Large intestine (tissue), 3 donors: Measurements from ENCODE around the gene LSM6. TPM values are rescaled to one million over a fixed set of nuclear protein-coding genes. Genes with fewer than 3 reads are reported as not detected.

Experiments used
- DNase-seq, 2 donors: peaks; one replicate each; pipeline versions ENCODE4 v3.0.0 to v3.0.0-alpha.2; 2013
- H3K27ac ChIP-seq: one replicate; pipeline ENCODE4 v1.5.1; 2013; ENCODE audit warnings: low read length
- H3K27me3 ChIP-seq: 2 replicates; pipeline ENCODE4 v1.6.1; 2013; ENCODE audit warnings: low read length; ENCODE audit not compliant: control insufficient read depth, insufficient read depth
- H3K36me3 ChIP-seq: 2 replicates; pipeline ENCODE4 v1.6.1; 2013; ENCODE audit warnings: low read length; ENCODE audit not compliant: control insufficient read depth, insufficient read depth
- H3K4me1 ChIP-seq: one replicate; pipeline ENCODE4 v1.6.1; 2013; ENCODE audit warnings: low read length; ENCODE audit not compliant: control insufficient read depth, insufficient read depth
- H3K4me3 ChIP-seq: one replicate; pipeline ENCODE4 v1.5.1; 2013; ENCODE audit warnings: low read length
- H3K9me3 ChIP-seq: one replicate; pipeline ENCODE4 v1.6.1; 2013; ENCODE audit warnings: mild to moderate bottlenecking, low read depth, low read length, moderate library complexity; ENCODE audit not compliant: control insufficient read depth
- WGBS: methylation state at CpG from one replicate; pipeline ENCODE4 v1.1.5; 2013; ENCODE audit warnings: low lambda C conversion rate; ENCODE audit not compliant: insufficient coverage; 5-methylcytosine and 5-hydroxymethylcytosine counted together
- polyA plus RNA-seq: library from polyadenylated mRNA; unstranded; fragments of 120-200 nt; gene quantifications from one replicate; pipeline ENCODE4 v1.2.1, GENCODE V29; 2013

The LSM6 gene
- polyA plus RNA-seq, 1 donor = 76.4 TPM

GRCh38 chr4:146155152-146155724 lies 20.3 kb upstream of the LSM6 start:
- no peak overlapping the region for H3K4me3 ChIP-seq
- H3K4me1 ChIP-seq = no peaks in the 10 kb centered on the region
- no peaks in the 10 kb centered on the region for H3K9me3 ChIP-seq
- H3K27me3 ChIP-seq = no peaks in the 10 kb centered on the region
- no peaks in the 10 kb centered on the region for H3K36me3 ChIP-seq
- no CpG with 5 or more reads among the region's 3 CpGs for WGBS
- H3K27ac ChIP-seq = no peak overlapping the region
- DNase-seq = no peak

GRCh38 chr4:146158036-146158745 lies 17.3 kb upstream of the LSM6 start:
- Histone ChIP-seq H3K36me3 (no peaks in the 10 kb centered on the region), H3K27me3 (no peaks in the 10 kb centered on the region), H3K4me3 (no peak overlapping the region), H3K27ac (no peak overlapping the region), H3K9me3 (peaks cover 8% of the 10 kb centered on the region), H3K4me1 (no peaks in the 10 kb centered on the region)
- WGBS = 94% methylated on average over 3 of the region's 5 CpGs
- DNase-seq = no peak

- Histone ChIP-seq H3K9me3 (peaks cover 8% of the 10 kb centered on the region), H3K27ac (no peak overlapping the region), H3K4me3 (no peak overlapping the region), H3K4me1 (no peaks in the 10 kb centered on the region), H3K36me3 (no peaks in the 10 kb centered on the region), H3K27me3 (no peaks in the 10 kb centered on the region)
- no peak for DNase-seq
- no CpG with 5 or more reads among the region's 4 CpGs for WGBS
Observed at GRCh38 chr4:146159384-146160058, 16.0 kb upstream of the LSM6 start.

- H3K9me3 ChIP-seq = peaks cover 8% of the 10 kb centered on the region
- no peak overlapping the region for H3K27ac ChIP-seq
- no peaks in the 10 kb centered on the region for H3K27me3 ChIP-seq
- H3K36me3 ChIP-seq = no peaks in the 10 kb centered on the region
- H3K4me3 ChIP-seq = no peak overlapping the region
- no peaks in the 10 kb centered on the region for H3K4me1 ChIP-seq
- no peak for DNase-seq
Observed at GRCh38 chr4:146161243-146161642, 14.3 kb upstream of the LSM6 start.

GRCh38 chr4:146165221-146165620 lies 10.3 kb upstream of the LSM6 start:
- 100% methylated on average over 1 of the region's 1 CpG for WGBS
- H3K9me3 ChIP-seq = peaks cover 8% of the 10 kb centered on the region
- no peaks in the 10 kb centered on the region for H3K4me1 ChIP-seq
- no peaks in the 10 kb centered on the region for H3K36me3 ChIP-seq
- H3K27me3 ChIP-seq = no peaks in the 10 kb centered on the region
- H3K27ac ChIP-seq = no peak overlapping the region
- DNase-seq = no peak
- no peak overlapping the region for H3K4me3 ChIP-seq

GRCh38 chr4:146165840-146166239 lies 9.7 kb upstream of the LSM6 start:
- Histone ChIP-seq H3K27ac (no peak overlapping the region), H3K4me1 (no peaks in the 10 kb centered on the region), H3K27me3 (no peaks in the 10 kb centered on the region), H3K4me3 (no peak overlapping the region), H3K9me3 (peaks cover 8% of the 10 kb centered on the region), H3K36me3 (no peaks in the 10 kb centered on the region)
- DNase-seq = no peak

GRCh38 chr4:146170149-146170548 lies 5.4 kb upstream of the LSM6 start:
- no peak for DNase-seq
- no peaks in the 10 kb centered on the region for H3K36me3 ChIP-seq
- no peaks in the 10 kb centered on the region for H3K9me3 ChIP-seq
- no peak overlapping the region for H3K4me3 ChIP-seq
- H3K4me1 ChIP-seq = no peaks in the 10 kb centered on the region
- H3K27me3 ChIP-seq = no peaks in the 10 kb centered on the region
- WGBS = no CpG with 5 or more reads among the region's 3 CpGs
- H3K27ac ChIP-seq = no peak overlapping the region

- WGBS = no CpG with 5 or more reads among the region's 2 CpGs
- H3K27me3 ChIP-seq = no peaks in the 10 kb centered on the region
- no peak for DNase-seq
- peaks cover 6% of the 10 kb centered on the region for H3K4me1 ChIP-seq
- peaks cover 2% of the 10 kb centered on the region for H3K9me3 ChIP-seq
- peaks cover 2% of the 10 kb centered on the region for H3K36me3 ChIP-seq
- H3K4me3 ChIP-seq = peak overlapping the region; percentile 96
- no peak overlapping the region for H3K27ac ChIP-seq
Observed at GRCh38 chr4:146176891-146177290, 1.4 kb downstream of the LSM6 start.

GRCh38 chr4:146178126-146178525 lies 2.6 kb downstream of the LSM6 start:
- H3K36me3 ChIP-seq = peaks cover 3% of the 10 kb centered on the region
- peaks cover 2% of the 10 kb centered on the region for H3K9me3 ChIP-seq
- peak in 1 of 2 donors; percentile 23 for DNase-seq
- peaks cover 6% of the 10 kb centered on the region for H3K4me1 ChIP-seq
- 92% methylated on average over 4 of the region's 8 CpGs for WGBS
- no peaks in the 10 kb centered on the region for H3K27me3 ChIP-seq
- no peak overlapping the region for H3K4me3 ChIP-seq
- no peak overlapping the region for H3K27ac ChIP-seq

GRCh38 chr4:146179784-146180370 lies 4.4 kb downstream of the LSM6 start:
- DNase-seq = peak in 1 of 2 donors; percentile 9
- peaks cover 6% of the 10 kb centered on the region for H3K4me1 ChIP-seq
- no peak overlapping the region for H3K27ac ChIP-seq
- peaks cover 15% of the 10 kb centered on the region for H3K36me3 ChIP-seq
- H3K9me3 ChIP-seq = peaks cover 2% of the 10 kb centered on the region
- H3K27me3 ChIP-seq = no peaks in the 10 kb centered on the region
- H3K4me3 ChIP-seq = no peak overlapping the region
- WGBS = no CpG with 5 or more reads among the region's 7 CpGs
